GM21360 (cell line): ENCODE data around the gene FLNC.

Source experiments
- ATAC-seq: cut with Tn5 transposase; IDR thresholded peaks from one replicate; pipeline ENCODE4 v1.9.1; 2021; ENCODE audit warnings: mild to moderate bottlenecking, moderate library complexity; ENCODE audit not compliant: unreplicated experiment

FLNC gene

DNA sequence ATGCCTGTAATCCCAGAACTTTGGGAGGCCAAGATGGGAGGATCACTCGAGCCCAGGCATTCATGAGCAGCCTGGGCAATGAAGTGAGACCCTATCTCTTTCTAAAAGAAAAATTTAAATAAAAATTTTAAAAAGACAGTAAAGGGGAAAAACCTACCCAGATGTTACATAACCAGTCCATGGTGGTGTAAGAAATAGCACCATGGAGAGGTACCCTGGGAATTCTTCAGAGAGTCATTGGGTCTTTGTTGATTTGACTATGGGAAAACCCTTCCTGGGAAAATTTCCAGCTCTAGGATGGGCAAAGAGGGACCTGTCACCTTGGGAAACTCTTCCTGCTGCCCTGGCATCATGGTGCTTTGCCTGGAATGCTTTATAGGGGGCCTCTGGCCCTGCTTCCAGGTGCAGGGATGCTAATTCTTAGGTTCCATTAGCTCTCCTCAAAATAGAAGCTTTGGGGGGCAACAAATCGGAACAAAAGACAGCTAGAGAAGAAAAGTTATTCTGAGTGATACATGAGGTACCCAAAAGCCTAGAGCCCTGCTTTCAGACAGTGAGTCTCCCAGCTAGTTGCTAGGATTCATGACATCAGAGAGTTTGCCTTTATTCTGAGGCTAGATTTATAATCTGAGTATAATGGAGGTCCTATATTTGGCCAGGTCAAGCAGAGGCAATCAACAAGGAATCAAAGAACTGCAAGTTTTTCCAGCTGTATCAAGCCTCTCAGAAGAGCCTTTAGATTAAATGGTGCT is 28.4 kb upstream of the FLNC start:
- ATAC-seq: no peak

DNA sequence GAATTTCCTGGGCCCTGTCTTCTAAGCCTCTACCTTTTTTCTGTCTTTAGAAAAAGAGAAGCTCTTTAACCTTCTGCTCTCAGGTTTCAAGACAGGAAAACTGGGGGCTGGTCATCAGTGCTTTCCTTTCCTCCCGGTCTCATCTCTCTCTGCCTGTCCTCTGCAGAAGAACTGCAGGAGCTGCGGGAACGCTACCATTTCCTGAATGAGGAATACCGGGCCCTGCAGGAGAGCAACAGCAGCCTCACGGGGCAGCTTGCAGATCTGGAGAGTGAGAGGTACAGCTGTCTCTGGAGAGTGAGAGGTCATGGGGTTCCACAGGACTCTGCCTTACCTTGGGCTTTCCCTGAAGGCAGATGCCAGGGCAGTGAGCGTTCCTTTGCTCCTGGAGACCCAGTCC is 25.7 kb upstream of the FLNC start:
- ATAC-seq: no peak

DNA sequence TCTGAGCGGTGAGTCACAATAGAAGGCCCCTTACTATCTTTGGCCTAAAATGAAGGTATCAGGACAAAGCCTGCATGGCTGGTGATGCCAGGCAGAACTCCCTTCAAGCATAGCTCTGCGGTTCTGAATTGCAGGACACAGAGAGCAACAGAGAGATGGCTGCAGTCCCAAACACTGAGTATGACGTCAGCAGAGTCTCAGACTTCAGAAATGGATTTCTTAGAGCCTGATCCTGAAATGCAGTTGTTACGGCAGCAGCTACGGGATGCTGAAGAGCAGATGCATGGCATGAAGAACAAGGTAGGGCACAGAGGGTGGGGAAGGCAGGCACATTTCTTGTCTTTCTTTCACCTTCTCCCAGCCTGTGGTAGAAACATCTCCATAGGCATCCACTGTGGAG is 25.0 kb upstream of the FLNC start:
- no peak for ATAC-seq

DNA sequence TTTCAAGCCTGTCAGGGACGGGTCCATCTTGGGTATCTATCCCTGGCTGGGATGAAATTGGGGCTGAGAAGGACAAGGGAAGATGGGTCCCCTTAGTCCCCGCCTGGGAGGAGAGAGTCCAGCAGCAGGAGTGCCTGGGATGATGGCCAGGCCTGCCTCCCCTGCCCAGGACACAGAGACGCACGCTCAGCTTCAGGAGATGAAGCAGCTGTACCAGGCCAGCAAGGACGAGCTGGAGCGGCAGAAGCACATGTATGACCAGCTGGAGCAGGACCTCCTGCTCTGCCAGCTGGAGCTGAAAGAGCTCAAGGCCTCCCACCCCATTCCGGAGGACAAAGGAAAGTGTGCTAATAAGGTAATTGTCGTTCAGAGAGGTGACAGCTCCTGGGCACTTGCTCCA is 23.0 kb upstream of the FLNC start:
- no peak for ATAC-seq

DNA sequence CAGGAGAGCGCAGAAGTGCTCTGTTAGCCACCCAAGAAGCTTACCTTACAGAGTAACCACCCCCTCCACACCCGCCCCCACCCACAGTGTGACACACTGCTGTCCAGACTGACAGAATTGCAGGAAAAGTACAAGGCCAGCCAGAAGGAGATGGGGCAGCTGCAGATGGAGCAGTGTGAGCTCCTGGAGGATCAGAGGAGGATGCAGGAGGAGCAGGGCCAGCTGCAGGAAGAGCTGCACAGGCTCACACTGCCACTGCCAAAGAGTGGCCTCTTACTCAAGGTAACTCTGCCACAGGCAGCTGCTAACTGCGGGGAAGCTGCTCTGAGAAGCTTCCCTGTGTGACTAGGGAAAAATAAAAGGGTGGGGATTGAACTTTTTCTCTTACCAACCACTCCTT is 20.8 kb upstream of the FLNC start:
- ATAC-seq: no peak

DNA sequence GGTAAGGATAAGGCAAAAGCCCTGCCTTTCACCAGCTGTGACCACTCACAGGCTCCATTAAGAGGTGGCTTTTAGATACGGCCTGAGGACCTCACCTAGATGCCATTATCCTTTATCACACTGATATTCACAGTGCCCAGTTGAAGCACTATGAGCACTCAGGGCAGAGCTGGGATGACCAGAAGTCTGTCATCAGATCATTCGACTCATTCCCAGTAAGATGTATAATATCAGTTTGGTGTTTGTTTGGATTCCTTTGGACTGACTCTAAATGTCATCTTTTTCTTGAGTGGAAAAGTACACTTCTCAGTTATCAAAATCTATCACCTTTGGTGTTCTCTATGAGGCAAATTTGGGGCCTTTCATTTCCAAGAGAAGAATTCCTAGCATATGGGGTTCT is 19.7 kb upstream of the FLNC start:
- ATAC-seq: no peak

DNA sequence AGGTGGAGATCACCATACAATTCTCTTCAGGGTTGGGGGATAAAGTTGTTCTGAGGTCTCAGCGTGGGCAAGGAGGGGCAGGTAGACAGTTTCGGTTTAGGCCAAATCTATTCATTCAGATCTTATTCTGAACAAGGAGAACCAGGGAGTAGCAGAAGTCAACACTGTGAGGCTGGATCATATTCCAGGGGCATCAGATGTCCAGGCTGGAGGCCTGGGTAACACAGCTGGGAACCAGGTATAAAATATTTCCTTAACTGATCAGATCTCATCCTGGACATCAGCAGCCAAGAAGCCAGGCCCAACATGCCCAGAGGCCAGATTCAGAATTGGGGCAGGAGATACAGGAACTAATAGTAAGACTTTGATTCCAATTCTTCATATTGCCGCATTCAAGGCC is 19.2 kb upstream of the FLNC start:
- no peak for ATAC-seq

DNA sequence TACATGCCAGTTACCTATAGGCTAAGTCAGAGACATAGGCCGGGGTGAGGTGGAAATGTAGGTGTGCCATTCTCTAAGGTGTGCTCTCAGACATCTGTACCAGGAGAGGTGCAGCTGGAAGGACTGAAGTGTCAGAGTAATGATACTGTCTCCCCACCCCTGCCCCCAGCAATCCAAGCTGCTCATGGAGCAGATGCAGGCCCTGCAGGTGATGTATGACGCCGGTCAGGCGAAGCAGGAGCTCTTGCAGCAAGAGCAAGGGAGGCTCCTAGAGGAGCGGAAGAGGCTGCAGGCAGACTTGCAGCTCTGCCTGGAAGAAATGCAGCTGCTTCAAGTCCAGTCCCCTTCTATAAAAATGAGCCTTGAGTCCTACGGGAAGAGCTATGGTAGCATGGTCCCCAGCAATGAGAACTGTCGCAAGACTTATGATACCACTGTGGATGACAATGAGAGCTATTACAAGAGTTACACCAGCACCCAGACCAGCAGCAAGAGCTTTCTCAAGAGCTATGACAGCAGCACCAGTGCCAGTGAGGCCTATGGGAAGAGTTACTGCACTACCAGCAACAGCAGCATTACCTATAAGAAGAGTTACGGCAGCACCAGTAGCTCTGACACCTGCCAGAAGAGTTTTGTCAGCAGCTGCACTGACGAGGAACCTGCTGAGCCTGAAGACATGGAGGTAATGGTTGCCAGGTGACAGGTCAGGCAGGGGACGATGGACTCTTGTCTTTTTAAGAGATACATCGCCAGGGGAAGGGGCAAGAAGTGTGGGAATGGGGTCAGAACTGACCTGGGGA is 18.4 kb upstream of the FLNC start:
- ATAC-seq: no peak

DNA sequence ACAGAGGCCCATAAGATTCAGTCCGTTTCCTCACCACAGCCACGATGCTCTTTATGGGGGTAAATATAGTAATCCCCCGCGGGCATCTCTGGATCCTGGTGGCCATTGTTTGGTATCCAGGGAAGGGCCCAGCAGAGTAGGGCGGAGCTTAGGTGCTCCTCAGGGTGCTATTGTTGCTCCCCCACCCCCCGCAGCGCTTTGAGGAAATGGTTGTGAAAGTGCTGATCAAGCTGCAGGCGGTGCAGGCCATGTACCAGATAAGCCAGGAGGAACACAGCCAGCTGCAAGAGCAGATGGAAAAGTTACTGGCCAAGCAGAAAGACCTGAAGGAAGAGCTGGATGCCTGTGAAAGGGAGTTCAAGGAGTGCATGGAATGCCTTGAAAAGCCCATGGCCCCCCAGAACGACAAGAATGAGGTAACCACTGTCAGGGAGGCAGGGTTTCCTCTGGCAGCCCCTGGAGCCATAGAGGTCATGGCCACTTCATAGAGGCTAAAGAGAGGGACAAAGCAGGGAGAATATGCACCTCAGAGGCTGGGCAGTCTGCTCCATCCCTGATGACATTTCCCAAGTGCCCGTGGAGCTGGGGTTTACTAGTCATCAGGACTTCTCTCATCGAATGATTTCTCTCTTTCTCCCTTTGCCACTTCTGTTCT is 17.6 kb upstream of the FLNC start:
- ATAC-seq: no peak

DNA sequence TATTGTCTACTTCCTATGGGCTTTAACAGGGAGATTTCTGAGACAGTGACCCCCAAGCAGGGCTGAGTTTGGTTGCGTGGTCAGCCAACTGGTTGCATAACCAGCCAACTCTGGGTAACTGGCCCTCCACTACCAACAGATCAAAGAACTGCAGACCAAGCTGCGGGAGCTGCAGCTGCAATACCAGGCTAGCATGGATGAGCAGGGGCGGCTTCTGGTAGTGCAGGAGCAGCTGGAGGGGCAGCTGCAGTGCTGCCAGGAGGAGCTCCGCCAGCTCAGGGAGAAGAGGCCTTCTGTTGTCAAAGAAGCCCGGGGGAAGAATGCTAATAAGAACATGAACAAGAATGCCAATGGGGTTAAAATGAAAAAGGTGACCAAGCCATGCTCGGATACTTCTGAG is 15.7 kb upstream of the FLNC start:
- ATAC-seq: no peak

DNA sequence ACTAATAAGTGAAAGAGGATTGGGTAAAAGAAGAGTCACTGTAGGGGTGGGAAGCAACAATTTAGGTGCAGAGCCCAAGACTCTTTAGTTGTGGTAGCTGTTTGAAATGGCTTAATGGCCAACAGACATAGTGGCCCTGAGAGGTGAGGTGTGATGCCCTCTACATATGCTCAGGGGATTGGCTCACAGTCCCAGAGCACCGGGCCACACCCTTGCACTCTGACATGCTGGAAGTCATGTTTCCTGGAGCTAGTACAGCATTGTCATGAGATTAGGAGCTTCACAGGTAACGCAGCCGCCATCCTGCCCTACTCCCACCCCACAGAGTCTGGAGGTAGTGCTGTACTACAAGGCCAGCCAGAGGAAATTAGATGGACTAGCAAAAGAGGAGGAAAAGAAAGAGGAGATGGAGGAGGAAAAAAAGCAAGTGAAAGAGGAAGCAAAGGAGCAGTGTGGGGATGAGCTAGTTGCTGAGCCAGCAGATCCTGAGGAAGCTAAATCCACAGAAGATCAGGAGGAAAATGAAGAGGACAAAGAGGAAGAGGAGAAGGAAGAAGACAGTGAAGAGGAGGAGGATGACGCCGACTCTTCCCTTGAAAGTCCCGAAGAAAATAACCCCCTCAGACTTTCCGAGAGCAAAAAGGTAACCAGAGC is 14.8 kb upstream of the FLNC start:
- no peak for ATAC-seq

DNA sequence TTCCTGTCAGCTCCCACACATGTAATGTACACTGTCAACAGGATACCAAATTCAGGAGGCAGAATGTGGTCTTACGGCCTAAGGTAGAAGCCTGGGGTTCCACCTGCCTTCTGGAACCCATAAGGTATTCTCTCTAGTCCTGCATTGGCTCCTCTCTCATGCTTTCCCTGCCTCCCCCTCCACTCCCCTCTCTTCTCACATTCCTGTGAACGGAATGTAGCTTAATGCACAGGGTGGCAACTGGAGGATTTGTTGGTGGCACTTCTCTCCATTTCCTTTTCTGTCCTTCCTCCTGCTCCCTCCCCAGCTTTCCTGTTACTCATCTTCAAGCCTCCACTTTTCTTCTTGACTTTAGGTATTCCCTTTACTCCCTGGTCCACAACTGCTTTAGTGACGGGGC is 11.5 kb upstream of the FLNC start:
- no peak for ATAC-seq

DNA sequence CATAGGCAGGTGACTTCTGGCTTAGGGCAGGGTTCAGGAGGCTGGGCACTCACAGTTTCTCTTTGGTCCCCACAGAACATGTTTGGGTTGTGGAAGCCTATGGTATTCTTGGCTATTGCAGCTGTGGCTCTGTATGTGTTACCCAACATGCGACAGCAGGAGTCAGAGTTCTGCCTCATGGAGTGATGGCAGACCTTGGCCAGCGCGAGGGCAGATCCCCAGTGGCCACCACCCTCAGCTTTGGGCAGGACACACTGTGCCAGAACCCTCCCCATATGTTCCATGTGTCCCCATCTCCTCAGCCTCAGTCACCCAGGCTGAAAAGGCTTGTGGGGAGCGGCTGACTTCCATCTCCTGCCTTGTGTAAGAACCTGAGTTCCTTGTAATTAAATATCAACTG is 8.5 kb upstream of the FLNC start:
- no peak for ATAC-seq

DNA sequence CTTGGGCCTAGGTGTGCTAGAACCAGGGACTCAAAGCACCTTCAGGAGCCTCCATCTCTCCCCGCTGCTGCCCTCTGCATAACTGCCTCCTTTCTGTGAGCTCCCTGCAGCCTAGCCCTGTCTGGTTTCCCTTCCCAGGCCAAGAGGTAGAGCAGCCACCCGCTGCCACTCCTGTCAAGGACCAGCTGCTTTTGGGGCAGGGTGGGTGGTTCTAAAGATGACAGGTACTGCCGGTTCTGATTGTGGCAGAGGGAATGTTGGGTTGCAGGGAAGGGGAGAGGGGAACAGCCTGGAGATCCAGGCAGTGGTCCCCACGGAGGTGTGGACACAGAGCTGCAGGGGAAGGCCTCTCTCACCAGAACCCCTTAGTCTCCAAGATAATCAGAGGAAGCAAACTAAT is 3.7 kb upstream of the FLNC start:
- ATAC-seq: no peak

DNA sequence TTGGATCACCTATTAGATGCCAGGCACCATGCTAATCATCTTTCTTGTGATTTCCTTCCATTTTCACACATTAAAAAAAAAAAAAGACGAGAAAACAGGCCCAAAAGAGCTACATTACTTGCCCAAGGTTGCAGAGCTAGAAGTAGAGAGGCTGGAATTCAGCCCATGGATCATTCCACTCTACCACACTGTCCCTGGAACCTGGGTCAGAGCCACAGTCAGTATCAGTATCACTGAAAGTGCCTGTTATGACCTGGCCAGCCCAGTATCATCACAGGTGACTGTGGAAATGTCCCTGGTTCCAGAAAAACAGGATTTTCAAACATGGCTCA is 3.3 kb upstream of the FLNC start:
- no peak for ATAC-seq

DNA sequence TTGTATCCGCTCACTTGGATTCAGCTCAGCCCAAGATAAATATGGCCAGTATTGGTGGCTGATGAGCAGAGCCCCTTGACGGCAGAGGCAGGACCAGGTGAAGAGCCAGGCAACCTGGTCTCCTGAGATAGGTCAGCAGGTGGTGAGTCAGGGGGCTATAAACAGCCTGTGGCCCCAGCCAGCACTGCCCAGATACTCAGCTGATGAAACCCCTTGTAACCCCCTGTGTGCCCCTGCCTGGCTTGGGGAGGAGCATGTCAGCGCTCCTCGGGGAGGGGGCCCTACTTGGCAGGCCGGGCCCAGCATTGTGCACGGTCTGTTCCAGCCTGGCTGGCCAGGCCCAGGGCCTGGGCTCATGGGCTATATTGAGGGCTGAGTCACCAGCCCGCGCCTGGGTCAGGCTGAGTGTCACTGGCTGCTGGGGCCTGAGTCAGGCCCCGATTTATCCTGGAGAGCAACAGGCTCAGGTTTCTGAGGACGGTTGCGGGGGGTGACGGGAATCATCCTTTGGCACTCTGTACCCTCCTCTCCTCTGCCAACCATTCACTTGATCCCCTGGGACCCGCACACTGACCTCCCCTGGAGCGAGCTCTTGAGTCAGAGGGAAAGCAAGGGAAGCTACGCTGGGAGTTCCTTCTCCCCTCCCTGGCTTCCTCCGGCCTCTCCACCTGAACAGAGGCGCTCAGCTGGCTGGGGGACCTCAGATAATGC is 2.8 kb upstream of the FLNC start:
- ATAC-seq: no peak

DNA sequence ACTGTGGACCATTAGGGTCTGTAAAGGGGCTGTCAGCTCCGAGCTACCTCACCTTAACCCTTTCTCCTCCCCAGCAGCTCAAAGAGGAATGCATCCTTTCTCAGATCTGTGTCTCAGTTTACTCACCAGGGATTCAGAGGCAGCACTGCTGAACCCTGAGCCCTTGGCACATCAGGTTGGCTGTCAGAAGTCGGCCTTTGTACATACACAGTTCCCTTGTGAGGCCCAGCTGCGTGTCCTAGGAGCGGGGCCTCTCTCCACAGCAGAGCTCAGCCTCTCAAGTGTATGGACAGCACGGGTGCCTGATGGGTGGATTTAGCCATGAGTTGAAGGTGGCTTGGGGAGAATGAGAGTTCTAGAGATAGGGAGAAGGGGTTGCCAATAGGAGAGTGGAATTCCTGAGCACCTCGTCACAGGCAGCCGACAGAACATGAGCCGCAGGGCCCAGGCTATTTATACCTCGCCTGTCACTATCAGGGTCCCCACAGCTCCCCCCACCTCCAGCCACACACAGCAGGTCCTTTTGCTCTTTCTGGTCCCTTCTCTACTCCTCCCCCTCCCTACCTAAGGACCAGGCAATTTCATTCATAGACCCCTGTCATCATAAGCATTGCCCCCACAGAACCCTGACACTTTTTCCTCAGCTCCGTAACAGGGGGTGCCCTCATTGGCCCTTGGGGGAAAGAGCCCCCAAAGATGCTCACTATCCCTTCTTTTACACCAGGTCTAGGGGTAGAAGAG is 2.1 kb upstream of the FLNC start:
- no peak for ATAC-seq

DNA sequence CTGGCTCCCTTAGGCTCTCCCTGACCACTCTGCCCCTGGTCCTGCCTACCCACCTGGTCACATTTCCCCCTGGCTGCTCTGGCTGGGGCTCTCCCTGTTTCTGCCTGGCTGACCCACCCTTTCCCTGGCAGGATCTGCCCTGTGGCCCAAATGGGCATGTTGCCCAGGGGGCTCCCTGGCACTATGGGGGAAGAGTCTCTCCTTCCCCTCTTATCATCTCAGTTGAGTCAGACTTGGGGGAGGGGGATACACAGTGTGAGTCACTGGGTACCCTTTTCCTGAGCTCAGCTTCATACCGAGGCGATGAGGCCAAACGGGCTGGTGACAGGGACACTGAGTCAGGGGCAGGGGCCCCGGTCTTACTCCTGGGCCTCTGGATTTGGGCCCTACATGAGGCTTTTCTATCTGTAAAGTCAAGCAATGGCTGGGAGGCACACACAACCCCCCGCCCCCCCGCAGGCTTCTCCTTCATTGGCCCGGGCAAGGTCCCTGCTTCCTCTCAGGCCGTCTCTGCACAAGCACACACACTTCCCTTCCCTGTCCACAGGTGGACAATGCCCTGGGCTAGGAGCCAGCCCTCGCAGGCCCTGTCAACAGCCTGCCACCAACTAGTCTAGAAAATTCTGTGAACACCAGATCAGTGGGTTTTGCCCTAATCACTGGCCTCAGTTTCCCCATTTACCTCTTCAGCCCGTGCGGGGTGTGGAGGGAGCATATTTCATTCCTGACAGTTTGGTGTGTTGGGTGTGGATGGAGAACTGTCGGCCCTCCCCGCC is 627 bp upstream of the FLNC start:
- no peak for ATAC-seq

DNA sequence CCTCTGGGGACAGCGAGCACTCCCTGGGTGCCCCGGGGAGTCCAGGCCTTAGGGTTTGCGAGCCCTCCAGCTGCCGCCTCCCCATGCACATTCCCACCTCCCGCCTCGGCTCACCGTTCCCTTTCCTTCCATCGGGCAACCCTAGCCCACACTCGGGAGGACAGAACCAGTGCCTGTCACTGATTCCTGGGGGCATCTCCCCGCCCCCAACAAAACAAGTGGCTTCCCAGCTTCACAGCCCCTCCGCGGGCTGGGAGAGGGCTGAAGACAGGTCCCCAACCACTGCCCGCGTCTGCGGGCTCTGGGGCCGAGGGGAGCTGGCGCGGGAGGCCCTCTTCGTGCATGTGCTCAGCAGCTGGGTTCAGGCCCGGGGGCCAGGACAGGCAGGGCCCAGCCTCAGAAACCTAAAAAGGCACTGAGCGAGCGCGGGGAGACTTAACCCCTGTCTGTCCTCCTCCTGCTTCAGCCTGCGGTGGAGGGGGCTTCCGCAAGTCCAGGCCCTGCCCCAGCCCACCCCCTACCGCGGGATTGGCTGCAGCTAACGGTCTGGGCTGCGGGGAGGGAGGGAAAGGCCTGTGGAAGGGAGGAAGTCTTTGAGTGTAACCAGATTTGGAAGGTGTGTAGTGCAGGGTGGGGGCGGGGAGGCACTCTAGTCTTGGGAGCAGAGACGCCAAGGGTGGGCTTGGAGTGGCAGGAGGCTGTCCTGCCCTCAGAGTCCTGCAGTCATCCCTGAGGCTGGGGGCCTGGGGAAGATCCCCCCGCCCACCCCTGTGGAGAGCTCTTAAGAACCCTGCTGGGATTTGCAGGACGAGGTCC is 1.2 kb downstream of the FLNC start:
- no peak for ATAC-seq
